Adipocyte (in vitro differentiated cells): ENCODE measurements around the gene TENM3.
A peak's percentile ranks its signal among the peaks of the same experiment; 100 is the strongest.

Experiments used
- DNase-seq: peaks from one replicate; pipeline ENCODE4 v3.0.0-alpha.2; 2015; ENCODE audit warnings: low read depth
- H3K27me3 ChIP-seq: replicated peaks from 2 replicates; pipeline ENCODE4 v1.7.0; 2013; ENCODE audit warnings: mild to moderate bottlenecking, low read length, moderate library complexity; ENCODE audit not compliant: control insufficient read depth, insufficient read depth
- H3K36me3 ChIP-seq: 2 replicates; pipeline ENCODE4 v1.7.0; 2013; ENCODE audit warnings: low read length, mild to moderate bottlenecking, moderate library complexity; ENCODE audit not compliant: control insufficient read depth, insufficient read depth, severe bottlenecking
- H3K4me1 ChIP-seq: 2 replicates; pipeline ENCODE4 v1.7.0; 2013; ENCODE audit warnings: mild to moderate bottlenecking, low read length, moderate library complexity; ENCODE audit not compliant: control insufficient read depth, insufficient read depth
- H3K4me3 ChIP-seq: 2 replicates; pipeline ENCODE4 v1.7.0; 2013; ENCODE audit warnings: mild to moderate bottlenecking, low read length, moderate library complexity
- H3K9ac ChIP-seq: 2 replicates; pipeline ENCODE4 v1.7.0; 2013; ENCODE audit warnings: mild to moderate bottlenecking, low read length, moderate library complexity
- H3K9me3 ChIP-seq: 2 replicates; pipeline ENCODE4 v1.7.0; 2013; ENCODE audit warnings: mild to moderate bottlenecking, low read length, moderate library complexity; ENCODE audit not compliant: control insufficient read depth

The TENM3 gene

GRCh38 chr4:182339221-182339641, 96.0 kb downstream of the TENM3 start:
- Histone ChIP-seq H3K9ac (no peak overlapping the region), H3K9me3 (no peaks in the 10 kb centered on the region), H3K4me3 (no peak overlapping the region), H3K27me3 (no peaks in the 10 kb centered on the region), H3K36me3 (no peaks in the 10 kb centered on the region), H3K4me1 (peaks cover 19% of the 10 kb centered on the region)
- DNase-seq = peak; percentile 32

DNA sequence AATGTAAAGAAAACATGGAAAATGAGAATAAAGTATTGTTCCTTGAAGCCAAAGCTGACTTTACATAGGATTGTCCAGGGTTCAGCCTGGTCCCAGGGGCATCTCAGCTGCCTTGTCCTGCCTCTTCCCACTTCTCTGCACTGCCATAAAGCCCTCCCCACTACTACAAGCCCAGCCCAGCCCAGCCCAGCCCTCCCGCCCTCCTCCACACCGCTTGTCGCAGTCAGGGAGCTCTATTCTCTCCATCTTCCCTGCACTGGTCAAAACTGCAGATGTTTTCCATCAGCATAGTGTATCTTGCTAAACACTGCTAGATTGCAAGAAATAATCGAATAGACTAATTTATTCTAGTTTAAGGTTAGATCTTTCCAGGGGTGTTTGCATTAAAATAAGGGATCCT, 100.3 kb downstream of the TENM3 start:
- Histone ChIP-seq H3K4me1 (peaks cover 8% of the 10 kb centered on the region), H3K36me3 (no peaks in the 10 kb centered on the region), H3K4me3 (no peak overlapping the region), H3K27me3 (no peaks in the 10 kb centered on the region), H3K9me3 (no peaks in the 10 kb centered on the region), H3K9ac (no peak overlapping the region)
- DNase-seq = no peak

DNA sequence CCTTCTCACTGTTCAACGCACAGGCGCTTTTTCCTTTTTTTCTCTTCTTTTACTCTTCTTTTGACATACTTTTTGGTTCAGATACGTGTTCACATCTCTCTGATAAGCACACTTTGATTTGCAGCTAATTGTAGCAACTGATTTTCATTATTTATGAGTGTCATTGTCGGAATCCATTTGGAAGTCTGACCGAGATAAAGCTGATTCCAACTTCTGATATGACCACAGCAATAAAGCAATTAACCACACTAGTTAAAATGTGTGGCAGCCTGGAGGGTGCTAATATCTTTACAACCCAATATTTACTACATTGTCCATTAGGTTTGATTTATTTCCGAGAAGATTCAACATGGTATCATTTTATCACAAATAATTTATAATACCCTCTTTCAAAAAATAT, 101.8 kb downstream of the TENM3 start:
- Histone ChIP-seq H3K9me3 (no peaks in the 10 kb centered on the region), H3K9ac (no peak overlapping the region)
- DNase-seq = no peak

GRCh38 chr4:182346250-182346649, 103.0 kb downstream of the TENM3 start:
- H3K27me3 ChIP-seq = no peaks in the 10 kb centered on the region
- H3K9me3 ChIP-seq = no peaks in the 10 kb centered on the region
- no peaks in the 10 kb centered on the region for H3K4me1 ChIP-seq
- H3K9ac ChIP-seq = no peak overlapping the region
- DNase-seq = no peak
- H3K36me3 ChIP-seq = no peaks in the 10 kb centered on the region
- H3K4me3 ChIP-seq = no peak overlapping the region

More for the DNA sequence above, 101.8 kb downstream of the TENM3 start:
- no peak overlapping the region for H3K4me3 ChIP-seq
- no peaks in the 10 kb centered on the region for H3K27me3 ChIP-seq
- no peaks in the 10 kb centered on the region for H3K4me1 ChIP-seq
- H3K36me3 ChIP-seq = no peaks in the 10 kb centered on the region

GRCh38 chr4:182346675-182347375, 103.6 kb downstream of the TENM3 start:
- no peaks in the 10 kb centered on the region for H3K4me1 ChIP-seq
- H3K9me3 ChIP-seq = no peaks in the 10 kb centered on the region
- DNase-seq = no peak
- H3K36me3 ChIP-seq = no peaks in the 10 kb centered on the region
- no peak overlapping the region for H3K4me3 ChIP-seq
- no peak overlapping the region for H3K9ac ChIP-seq
- no peaks in the 10 kb centered on the region for H3K27me3 ChIP-seq

DNA sequence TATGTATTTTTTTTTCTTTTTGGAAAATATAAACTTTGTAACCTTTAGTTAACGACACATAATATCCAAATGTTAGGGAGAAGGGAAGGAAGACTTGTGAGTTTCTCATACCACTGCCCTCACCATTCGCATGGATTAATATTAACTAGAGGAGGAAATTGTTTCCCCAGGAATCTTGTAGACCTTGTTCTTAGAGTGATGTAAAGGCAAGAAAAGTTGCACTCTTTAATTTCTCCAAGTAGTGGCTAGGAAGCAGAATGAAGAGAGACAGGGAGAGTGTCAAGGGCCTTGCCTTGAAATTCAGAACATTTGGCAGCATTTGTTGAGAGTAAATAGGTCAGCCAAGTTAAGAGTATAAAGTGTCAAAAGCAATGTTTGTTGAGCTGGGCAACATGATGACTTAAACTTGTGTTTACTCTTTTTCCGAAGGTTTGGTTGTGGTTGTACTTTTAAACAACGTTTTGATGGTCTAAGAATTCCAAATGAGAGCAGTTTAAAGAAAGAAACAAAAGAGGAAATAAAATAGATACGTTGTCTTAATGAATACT, 105.7 kb downstream of the TENM3 start:
- DNase-seq = no peak
- Histone ChIP-seq H3K36me3 (no peaks in the 10 kb centered on the region), H3K27me3 (no peaks in the 10 kb centered on the region), H3K4me3 (no peak overlapping the region), H3K4me1 (no peaks in the 10 kb centered on the region), H3K9me3 (no peaks in the 10 kb centered on the region), H3K9ac (no peak overlapping the region)

DNA sequence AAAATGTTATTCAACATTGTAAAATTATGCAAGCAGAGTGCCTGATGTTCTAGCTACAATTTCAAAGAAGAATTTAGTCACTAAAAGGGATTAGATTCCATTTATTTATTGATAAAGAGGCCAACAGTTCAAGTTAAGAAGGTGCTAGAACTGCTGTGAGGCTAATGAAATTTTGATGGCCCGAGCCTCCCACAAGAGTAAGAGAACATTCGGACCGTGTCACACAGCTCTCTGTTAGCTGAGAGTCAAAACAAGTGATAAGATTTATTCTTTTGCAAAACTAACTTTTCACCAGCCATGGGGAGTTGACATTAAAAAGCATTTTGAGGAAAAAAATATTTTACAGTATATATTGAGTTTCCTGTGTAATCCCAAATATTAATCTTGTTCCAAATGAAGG, 106.8 kb downstream of the TENM3 start:
- no peaks in the 10 kb centered on the region for H3K9me3 ChIP-seq
- no peak overlapping the region for H3K9ac ChIP-seq
- no peak for DNase-seq
- no peak overlapping the region for H3K4me3 ChIP-seq
- H3K4me1 ChIP-seq = no peaks in the 10 kb centered on the region
- H3K27me3 ChIP-seq = no peaks in the 10 kb centered on the region
- no peaks in the 10 kb centered on the region for H3K36me3 ChIP-seq

DNA sequence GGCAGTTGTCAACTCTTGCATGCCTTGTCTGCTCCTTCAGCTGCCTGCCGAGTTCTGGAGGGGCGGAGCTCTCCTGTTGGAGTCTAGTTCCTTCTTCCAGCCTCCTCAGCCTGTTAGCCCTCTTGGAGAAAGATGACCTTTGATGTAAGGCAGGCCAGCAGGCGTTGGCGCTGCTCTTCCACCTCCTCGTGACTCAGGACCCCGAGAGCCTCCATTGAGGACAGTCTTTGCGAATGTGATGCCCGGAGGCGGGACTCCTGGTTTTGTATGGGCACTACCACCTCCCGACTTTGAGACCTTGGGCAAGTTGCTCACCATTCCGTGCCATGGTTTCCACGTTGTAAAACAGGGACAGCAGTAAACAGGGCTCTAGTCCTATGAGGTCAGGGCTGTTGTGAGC, 108.3 kb downstream of the TENM3 start:
- Histone ChIP-seq H3K4me3 (no peak overlapping the region), H3K36me3 (no peaks in the 10 kb centered on the region), H3K27me3 (no peaks in the 10 kb centered on the region), H3K9me3 (no peaks in the 10 kb centered on the region), H3K4me1 (no peaks in the 10 kb centered on the region), H3K9ac (no peak overlapping the region)
- no peak for DNase-seq

GRCh38 chr4:182354106-182354505, 110.9 kb downstream of the TENM3 start:
- no peaks in the 10 kb centered on the region for H3K36me3 ChIP-seq
- no peak for DNase-seq
- H3K27me3 ChIP-seq = no peaks in the 10 kb centered on the region
- no peak overlapping the region for H3K4me3 ChIP-seq
- H3K9ac ChIP-seq = no peak overlapping the region
- H3K9me3 ChIP-seq = no peaks in the 10 kb centered on the region
- no peaks in the 10 kb centered on the region for H3K4me1 ChIP-seq

- H3K4me1 ChIP-seq = no peaks in the 10 kb centered on the region
Observed at GRCh38 chr4:182354867-182355266, 111.7 kb downstream of the TENM3 start.

GRCh38 chr4:182367153-182367552, 124.0 kb downstream of the TENM3 start:
- no peaks in the 10 kb centered on the region for H3K9me3 ChIP-seq
- no peaks in the 10 kb centered on the region for H3K36me3 ChIP-seq
- no peaks in the 10 kb centered on the region for H3K4me1 ChIP-seq
- H3K27me3 ChIP-seq = no peaks in the 10 kb centered on the region
- no peak overlapping the region for H3K9ac ChIP-seq
- H3K4me3 ChIP-seq = no peak overlapping the region
- DNase-seq = no peak

More at GRCh38 chr4:182354867-182355266, 111.7 kb downstream of the TENM3 start:
- Histone ChIP-seq H3K4me3 (no peak overlapping the region), H3K9ac (no peak overlapping the region), H3K27me3 (no peaks in the 10 kb centered on the region), H3K36me3 (no peaks in the 10 kb centered on the region), H3K9me3 (no peaks in the 10 kb centered on the region)
- DNase-seq = peak; percentile 12

DNA sequence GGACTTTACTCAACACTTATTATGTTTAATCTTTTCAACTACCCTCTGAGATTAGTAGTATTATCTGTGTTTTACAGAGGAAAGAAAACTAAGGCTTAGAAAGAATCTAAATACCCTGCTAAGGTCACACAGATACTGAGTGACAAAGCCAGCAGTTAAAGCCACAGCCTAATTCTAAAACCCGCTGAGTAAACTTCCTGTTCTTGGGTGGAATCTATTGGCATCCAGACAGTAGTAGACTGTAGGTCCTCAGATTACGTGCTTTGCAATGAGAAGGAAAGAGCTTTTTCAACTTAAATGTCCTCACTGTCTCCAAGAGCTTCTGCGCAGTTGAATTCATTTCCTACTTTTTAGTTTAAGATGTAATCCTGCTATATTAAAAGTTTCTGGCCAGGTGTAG, 126.0 kb downstream of the TENM3 start:
- peak; percentile 55 for DNase-seq
- H3K36me3 ChIP-seq = no peaks in the 10 kb centered on the region

More for the DNA sequence above, 126.0 kb downstream of the TENM3 start:
- no peaks in the 10 kb centered on the region for H3K27me3 ChIP-seq
- no peaks in the 10 kb centered on the region for H3K9me3 ChIP-seq
- H3K4me3 ChIP-seq = no peak overlapping the region
- H3K4me1 ChIP-seq = no peaks in the 10 kb centered on the region
- no peak overlapping the region for H3K9ac ChIP-seq
